Esophagus muscularis mucosa (tissue), 3 donors: ENCODE data around the gene SLC2A6.

Experiments used
- POLR2AphosphoS5 ChIP-seq, 2 donors: sonication (generic); formaldehyde crosslinking; IDR thresholded peaks; one replicate each; pipeline ENCODE4 v1.6.1; 2017; ENCODE audit warnings: antibody characterized with exemption in 2 of 2
- TF ChIP-seq, protein P1 (sequence below), 3 experiments: fragments of 200-600 bp in 2 of 3; fragments of 450-650 bp in 1 of 3; sonication (generic) in 2 of 3; IDR thresholded peaks; one replicate each; pipeline ENCODE4 v1.5.1; 2017 to 2019; ENCODE audit warnings: antibody characterized with exemption in 3 of 3, mild to moderate bottlenecking in 2 of 3, moderate library complexity in 1 of 3

DNA sequence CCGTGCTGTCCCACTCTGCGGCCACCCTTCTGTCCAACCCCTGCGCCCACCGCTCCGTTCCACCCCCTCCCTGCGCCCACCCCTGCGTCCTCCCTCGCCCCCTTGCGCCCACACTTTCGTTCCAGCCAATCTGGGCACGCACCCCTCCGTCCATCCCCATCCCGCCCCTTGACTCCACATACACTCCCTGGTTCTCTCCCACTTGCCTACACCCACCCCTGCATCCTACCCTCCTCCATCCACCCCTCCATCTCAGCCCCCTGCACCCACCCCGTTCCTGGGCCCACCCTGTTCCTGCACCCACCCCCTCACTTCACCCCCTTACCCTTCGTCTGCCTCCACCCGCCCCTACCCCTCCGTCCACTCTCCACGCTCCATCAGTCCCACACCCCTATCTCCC is 49.7 kb downstream of the SLC2A6 start:
- TF ChIP-seq, protein P1, sequence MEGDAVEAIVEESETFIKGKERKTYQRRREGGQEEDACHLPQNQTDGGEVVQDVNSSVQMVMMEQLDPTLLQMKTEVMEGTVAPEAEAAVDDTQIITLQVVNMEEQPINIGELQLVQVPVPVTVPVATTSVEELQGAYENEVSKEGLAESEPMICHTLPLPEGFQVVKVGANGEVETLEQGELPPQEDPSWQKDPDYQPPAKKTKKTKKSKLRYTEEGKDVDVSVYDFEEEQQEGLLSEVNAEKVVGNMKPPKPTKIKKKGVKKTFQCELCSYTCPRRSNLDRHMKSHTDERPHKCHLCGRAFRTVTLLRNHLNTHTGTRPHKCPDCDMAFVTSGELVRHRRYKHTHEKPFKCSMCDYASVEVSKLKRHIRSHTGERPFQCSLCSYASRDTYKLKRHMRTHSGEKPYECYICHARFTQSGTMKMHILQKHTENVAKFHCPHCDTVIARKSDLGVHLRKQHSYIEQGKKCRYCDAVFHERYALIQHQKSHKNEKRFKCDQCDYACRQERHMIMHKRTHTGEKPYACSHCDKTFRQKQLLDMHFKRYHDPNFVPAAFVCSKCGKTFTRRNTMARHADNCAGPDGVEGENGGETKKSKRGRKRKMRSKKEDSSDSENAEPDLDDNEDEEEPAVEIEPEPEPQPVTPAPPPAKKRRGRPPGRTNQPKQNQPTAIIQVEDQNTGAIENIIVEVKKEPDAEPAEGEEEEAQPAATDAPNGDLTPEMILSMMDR (IDR thresholded peaks at IDR 0.05): no peak
- TF ChIP-seq POLR2AphosphoS5 (IDR thresholded peaks at IDR 0.05): no peak
